ENCODE data around the gene CERKL.

Gene CERKL

DNA sequence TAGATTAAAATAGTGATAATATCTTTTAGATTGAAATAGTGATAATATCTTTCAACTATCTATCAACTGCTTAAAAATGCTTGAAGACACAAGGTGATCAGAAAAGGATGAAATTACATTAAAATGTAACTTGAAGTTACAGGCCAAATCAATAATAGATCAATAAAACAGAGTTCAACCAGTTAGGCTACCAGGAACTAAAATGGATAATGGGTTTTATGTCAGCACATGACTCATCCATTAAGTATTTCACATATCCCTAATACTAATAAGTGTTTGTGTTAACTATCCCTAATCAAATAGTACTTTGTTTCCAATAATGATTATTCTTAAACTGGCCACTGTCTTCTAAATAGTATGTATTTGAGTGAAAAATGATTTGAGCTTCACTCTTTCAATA lies 33.7 kb downstream of the CERKL start:
- no peak for DNase-seq

DNA sequence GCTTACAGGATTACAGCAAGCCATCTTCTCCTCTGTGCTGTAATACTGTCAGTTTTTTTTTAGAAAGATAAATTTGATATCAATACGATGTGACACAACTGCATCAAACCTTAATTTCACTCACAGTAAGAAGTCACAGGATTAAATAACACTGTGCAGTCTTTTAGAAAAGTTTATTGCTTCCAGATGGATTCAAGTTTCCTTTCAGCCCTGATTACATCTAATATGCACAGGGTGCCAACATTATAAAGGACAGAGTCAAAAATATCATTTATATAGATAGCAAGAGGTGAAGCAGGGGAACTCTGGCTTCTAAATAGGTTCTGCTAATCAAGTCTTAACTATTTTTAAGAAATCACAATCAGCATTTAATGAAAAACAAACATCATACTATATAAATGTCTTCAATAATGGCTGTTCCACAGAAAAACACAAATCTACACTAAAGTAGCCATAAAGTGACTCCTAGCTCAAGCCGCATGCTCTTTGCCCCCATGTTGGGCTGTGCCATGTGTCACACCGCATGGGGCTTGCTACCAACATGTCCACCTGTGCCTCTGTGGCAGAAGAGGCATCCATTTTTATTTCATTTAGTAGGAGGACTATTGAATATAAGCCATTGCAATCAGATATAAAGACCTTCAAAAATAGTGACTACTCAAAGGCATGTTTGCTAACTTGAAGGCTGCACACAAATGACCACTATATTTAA lies 35.0 kb downstream of the CERKL start:
- no peak for DNase-seq

DNA sequence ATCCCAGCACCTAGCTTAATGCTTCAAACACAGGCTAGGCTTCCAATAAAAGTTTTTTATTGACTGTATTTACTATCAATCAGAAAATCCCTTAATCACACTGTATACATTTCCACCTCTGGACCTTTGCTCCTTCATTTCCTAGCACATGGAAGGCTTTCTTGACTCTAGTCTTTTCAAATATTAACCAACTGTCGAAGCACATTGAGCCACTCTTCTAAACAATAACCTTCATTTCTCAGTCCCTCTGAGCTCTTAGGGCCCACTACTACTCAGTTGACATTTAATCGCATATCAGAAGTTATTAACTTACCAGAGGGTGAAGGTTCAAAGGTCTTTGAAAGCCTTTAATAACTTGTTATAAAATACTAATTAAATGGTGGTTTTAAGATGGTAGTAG lies 37.4 kb downstream of the CERKL start:
- no peak for DNase-seq

DNA sequence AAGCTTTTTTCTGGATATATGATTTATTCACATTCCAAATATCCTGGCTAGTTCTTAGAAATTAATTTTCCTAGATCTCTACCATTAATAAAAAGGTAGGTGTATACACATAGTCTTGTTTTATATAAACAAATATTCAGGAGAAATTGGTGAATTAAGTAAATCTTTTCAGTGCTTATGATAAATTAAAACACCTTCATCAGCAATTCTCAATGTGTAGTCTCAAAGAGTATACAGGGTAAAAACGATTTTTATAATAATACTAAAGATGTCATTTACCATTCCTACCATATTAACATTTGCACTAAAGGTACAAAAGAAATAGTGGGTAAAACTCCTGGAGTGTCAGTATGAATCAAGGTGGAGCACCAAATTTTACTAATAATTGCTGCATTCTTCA lies 40.2 kb downstream of the CERKL start:
- DNase-seq: no peak

DNA sequence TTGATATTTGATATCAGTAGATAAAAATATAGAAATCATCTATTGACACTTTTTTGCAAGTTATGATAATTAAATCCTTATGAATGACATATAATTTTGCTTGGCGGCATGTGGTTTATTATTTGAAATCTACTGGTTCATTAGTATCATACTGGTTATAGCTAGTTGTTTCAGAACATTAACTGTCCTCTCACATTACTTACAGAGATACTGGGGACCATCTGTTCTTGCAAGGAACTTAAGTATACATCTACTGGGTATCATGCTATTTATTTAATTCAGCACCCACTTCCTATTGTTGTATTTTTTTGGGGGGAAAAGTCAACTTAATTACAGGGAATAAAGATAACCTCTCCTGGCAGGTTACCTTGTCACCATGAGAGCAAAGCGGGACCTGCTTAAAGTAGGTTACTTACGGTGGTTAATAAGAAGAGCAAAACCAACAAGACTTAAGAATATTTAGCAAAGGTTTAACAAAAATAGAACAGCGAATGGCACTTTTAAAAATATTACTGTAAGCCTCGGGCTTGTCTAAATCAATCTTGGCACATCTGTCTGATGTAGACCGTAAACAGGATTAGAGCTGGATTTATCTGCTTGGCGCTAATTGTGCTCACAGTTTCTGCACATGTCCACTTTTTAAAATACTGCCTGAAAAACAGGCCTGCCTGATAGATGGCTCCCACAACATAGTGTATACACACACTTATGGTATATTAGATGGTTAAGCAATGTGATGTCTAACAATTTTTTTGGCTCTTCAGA lies 41.8 kb downstream of the CERKL start:
- no peak for DNase-seq

DNA sequence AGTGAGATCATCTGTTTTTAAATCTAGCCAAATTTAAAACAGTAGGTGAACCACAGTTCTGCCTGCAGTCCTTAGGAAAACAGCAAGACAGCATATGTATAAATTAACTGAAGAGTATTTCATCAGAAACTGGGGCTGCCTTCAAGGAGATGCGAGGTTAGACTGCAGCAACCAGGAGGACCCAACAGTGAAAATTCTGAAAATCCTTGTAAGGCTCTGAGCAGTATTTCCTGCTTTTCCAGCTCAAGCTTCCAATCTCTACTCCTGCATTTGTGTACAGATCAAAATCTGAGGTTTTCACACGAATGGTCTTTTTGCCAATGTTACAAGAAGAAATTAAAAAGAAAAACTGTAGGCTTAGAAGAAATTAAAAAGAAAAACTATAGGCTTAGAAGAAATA lies 43.7 kb downstream of the CERKL start:
- DNase-seq: no peak

DNA sequence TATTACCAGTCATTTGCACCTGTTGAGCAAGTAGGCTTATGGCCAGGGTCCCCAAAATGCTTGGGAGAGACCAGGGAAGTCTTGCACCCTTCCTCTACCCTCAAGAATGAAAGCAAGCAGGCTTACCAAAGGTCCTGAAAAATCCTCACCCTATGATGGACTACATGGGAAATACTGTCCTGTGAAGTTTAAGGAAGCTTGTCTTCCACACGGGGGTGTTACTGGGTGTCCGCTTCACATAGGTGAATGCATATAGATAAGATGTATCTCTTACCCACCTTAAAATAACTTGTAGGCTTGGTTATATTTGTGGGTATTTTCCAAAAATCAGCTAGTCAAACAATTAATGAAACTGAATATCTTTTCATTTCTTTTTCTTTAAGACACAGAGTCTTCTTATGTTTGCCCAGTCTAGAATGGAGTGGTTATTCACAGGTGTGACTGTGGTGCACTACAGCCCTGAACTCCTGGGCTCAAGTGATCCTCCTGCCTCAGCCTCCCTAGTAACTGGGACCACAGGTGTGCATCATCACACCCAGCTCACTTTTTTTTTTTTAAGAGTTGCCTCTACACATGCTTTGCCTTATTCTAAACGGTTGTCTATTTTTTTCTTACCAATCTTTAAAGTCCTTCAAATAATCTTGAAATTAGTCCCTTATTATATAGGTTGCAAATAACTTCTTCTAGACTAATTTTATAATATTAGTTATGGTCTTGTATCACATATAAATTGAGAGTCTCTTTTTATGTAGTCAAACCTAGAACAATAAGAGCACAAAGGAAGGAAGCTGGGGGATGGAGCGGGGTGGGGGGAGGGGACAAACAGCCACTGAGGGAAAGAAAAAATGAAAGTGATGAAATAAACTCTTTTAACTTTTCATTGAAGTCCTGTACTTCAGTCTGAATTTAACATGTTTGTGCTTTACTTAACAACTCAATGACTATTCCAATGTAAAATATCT lies 49.0 kb downstream of the CERKL start:
- DNase-seq: no peak

DNA sequence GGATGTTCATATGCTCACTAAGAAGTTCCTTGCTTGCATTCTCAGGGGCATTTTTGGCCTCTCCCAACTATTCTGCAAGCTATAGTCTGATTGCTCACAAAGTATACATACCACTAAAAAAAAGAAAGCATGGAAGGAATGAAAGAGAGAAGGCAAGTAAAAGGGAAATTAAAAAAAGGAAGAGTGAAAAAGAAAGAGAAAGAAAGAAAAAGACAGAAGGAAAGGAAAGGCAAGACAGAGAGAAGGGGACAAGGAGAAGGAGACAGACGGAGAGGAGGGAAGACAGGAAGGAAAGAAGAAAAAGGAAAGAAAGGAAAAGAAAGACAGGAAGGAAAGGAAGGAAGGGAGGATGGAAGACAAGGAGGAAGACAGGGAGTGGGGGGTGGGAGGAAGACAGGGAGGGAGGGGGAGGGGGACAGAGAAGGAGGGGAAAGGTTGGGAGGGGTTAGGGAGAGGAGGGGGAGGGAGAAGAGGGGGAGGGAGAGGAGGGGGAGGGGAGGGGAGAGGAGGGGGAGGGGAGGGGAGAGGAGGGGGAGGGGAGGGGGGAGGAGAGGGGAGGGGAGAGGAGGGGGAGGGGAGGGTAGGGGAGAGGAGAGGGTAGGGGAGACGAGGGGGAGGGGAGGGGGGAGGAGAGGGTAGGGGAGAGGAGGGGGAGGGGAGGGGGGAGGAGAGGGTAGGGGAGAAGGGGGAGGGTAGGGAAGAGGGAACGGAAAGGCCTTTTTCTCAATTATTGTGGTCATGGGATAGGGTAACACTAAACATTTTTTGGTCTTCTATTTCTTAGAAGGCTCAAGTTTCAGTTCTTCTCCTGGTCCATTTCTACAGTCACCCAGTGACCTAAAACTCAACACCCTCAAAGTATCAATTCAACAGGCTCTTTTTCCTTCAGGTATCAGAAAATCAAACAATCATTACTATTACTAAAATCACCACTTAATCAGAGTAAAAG lies 50.7 kb downstream of the CERKL start:
- DNase-seq: no peak

DNA sequence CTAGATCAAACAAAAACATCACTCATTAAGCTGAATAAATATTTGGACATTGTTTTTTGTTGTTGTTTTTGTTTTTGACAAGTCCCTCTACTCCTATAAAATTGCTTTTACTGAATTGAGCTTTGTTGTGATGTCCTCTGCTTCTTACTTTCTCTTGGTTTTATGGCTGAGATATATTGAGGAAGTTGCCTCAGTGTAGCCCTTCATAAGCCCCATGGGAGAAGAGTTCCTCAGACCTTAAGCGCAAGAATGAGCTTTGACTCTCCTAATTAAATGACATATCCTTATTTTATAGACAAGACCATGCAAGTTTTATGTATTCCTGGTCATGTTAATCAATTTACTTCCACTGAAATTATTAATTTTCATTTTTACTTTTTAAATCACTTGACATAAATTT lies 54.9 kb downstream of the CERKL start:
- DNase-seq: no peak

DNA sequence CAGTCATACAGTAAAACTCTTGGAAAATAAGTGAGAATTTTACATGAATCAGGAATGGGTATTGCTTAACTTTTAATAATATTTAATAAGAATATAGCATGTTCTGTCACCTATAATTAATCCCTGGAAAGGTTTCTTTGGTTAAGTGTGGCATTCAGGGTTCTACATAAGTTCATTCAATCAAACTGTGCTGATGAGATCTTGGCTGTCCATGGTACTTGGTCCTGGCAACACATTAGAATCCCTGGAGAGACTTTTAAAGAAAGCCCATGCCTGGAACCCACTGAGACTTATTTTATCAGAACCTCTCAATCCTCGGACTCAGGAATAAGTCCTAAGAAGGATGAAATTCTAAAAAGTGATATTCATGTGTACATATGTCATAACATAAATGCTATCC lies 60.3 kb downstream of the CERKL start:
- no peak for DNase-seq

DNA sequence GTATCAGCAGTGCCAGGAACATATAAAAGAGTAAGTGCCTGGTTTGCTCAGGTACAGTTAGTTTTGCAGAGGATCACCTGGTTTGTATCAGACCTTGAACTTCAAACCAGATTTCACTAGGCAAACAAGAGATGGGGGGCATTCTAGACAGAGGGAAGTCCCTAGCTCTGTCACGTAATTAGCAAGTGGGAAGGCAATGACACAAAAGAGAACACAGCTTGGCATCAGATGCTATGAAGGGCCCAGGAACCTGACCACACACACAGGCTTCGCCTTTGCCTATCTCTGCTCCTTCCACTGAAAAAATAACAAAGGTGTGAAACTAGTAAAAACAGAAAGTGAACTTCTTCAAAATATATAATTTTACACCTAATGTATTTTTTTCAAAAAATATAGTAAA lies 62.6 kb downstream of the CERKL start:
- no peak for DNase-seq

DNA sequence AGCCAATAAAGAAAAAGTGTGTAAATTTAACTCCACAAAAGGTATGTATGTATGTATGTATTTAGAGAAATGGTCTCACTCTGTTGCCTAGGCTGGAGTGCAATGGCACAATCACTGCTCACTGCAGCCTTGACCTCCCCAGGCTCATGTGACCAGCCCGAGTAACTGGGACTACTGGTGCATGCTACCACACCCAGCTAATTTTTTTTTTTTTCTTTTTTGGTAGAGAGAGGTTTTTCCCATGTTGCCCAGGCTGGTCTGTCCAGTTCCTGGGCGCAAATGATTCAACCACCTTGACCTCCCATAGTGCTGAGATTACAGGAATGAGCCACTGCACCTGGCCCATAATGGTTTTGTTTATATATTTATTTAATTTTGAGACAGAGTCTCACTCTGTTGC lies 67.1 kb downstream of the CERKL start:
- no peak for DNase-seq

DNA sequence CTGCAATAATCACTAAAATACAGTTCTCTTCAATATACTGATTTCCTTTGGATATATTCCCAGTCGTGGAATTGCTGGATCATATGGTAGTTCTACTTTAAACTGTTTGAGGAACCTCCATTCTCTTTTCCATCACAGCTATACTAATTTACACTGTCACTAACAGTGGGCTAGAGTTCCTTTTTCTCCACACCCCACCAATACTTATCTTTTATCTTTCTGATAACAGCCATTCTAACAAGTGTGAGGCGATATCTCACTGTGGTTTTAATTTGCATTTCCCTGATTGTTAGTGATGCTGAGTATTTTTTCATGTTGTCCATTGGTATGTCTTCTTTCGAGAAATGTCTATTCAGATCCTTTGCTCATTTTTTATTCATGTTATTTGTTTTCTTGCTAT lies 68.4 kb downstream of the CERKL start:
- no peak for DNase-seq

DNA sequence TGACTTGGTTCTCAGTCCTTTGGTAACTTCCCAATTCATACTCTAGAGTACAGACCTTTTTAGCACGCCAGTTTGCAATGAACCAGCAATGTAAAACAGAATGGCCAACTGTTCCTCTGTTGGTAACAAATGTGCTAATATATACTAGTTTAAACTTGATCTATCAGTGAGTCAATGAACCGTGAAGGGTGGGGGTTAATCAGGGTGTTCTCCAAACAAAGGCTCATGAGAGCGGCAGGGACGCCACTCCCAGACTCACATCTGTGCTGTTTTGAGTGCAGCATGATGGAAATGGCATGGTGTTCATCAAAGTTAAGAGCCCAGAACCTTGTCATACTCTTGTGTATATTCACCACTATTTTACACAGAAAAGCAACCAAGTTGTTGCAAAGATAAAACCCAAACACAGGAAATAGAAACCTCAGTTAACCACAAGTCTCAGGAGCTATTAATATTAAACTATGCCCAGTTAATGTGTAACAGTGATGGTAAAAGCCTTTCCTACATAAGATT lies 70.3 kb downstream of the CERKL start:
- DNase-seq: no peak

DNA sequence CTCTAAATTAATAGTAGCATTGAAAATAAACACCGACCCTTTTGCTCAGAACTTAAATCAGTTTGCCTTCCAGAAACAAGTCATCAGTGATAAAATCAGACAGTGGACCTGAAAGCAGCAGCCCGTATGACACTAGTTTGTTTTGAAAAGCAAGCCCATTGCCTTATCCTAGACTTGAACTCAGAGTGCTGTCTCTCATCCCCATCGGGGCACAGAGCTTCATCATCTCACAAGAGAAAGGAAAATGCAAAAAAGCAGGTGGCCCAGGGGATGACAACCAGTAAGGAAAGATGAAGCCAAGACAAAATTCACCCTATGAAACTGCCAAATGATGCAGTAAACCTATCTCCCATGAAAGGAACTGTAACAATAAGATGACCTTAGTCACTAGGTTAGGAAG lies 71.2 kb downstream of the CERKL start:
- DNase-seq: no peak

DNA sequence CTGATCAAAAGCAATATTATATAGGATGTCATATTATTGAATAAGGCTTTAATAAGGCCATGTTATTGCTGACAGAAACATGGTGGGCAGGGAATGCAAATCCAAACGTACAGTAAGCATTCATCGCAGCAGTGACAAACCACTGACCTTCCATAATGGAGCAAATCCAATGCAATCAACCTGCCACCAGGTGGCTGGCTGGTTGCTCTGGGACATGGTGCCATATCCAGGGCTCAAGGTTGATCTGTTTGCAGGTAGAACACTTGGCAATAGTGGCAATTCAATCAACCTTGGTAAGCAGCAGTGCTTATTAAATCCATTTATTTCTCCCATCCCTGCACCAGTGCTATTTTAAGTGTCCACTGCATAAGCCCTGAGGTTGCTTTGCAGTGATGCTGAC lies 75.4 kb downstream of the CERKL start:
- no peak for DNase-seq

DNA sequence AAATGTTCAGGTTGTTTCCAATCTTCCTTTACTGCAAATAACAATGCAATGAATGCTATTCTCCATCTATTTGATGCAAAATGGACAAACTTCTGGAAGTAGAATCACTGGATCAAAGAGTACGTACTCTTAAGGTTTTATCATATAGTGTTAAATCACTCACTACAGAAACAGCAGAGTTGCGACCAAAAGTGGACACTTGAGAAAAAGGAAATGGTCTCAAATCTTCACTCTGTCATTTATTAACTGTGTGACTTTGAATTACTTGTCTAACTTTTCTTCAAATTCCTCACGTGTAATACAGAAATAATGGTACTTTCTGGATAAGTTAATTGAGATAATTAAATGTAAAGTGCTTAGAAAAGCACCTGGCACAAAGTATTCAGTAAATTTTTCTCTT lies 78.1 kb downstream of the CERKL start:
- DNase-seq: no peak

DNA sequence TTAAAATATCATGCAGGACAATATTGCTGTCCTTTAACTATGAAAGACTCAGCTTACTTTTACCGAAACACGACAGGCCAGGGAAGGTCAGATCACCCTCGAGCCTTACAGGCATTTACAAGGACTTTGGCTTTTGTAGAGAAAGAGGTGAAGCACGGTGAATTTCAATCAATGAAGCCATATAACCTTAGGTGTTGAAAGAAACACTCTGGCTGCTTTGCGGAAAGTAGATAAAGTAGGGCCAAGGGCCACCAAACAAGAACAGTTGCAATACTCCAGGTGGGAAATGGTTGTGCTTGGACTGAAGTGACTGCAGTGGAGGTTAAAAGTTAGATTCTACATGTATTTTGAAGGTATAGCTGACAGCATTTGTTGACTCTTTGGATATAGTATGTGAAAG lies 80.5 kb downstream of the CERKL start:
- DNase-seq: no peak

DNA sequence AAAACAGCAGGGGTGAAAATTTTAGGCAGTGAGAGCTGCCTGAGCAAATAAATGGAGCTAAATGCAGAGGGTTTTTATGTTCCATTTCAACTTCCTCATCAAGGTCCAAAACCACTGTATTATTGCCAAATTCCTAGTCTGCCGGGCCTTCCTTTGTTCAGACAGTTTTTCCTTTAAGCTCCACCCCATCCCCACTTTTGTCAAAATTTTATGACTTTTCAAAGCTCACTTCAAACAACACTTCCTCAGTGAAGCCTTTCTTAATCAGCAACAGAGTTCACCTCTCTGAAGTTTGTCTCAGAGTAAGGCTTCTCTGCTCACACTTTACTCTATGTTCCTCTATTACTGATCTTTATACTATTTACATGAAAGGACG lies 81.3 kb downstream of the CERKL start:
- no peak for DNase-seq

DNA sequence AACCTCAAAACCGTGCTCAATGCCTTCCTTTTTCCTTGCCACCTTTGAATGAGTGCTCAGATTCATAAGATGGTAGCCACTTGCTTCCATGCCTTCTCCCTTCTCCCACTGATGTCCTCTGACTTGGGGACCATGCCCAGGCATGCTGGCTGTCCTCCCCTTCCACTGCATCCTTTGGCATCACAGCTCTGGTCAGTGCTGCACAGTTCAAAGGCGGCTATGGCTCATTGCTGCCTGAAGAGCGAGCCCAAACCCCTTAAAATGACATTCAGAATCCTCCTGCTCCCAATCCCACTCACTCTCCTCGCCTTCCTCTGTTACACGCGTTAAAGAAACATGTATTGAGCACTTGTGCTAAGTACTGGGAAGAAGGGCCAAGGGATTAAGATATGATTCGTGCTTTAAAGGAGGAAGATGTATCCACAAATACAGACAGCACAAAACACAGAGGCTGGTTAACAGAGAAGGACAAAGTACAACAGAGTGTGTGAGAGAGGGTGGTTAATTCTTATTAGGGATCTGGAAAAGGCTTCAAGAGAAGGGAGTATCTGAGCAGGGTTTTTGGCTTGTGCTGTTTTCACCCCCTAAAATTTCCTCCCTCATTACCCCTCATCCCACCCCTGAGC lies 81.8 kb downstream of the CERKL start:
- DNase-seq: no peak

DNA sequence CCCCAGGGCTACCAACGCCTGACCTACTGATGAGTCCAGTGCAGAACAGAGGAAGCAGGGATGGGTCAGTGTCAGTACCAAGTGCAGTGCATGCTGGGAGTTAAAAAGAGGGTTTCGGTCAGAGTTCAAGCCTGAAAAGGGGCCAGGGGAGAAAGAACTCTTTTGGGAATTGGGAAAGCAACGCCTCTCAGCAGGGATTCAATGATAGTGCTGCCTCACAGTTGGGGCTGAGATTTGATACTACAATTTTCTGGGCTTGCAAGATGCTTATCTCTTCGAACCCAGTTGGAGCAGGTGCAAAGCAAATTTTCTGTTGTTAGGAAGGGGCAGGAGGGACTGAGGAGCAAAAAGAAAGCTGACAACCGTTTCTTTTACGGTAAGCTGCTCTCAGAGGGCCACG lies 82.6 kb downstream of the CERKL start:
- DNase-seq: no peak

Data from activated effector memory CD4-positive, alpha-beta T cell treated with anti-CD3 and anti-CD28 coated beads, Interleukin-2, amount 50 U/mL, for 16 hours (primary cell).